ENCODE results near the gene NRTN.
"Not testable (repeated sequence)": the region's sequence is repeated elsewhere in the genome, so short reads cannot be mapped to it uniquely, and the experiment has no call there.

Gene NRTN

GRCh38 chr19:5873617-5874199 is 68.8 kb downstream of the NRTN start:
- FAIRE-seq: no peak

GRCh38 chr19:5874496-5874895 is 69.6 kb downstream of the NRTN start:
- not testable (repeated sequence) for FAIRE-seq

DNA sequence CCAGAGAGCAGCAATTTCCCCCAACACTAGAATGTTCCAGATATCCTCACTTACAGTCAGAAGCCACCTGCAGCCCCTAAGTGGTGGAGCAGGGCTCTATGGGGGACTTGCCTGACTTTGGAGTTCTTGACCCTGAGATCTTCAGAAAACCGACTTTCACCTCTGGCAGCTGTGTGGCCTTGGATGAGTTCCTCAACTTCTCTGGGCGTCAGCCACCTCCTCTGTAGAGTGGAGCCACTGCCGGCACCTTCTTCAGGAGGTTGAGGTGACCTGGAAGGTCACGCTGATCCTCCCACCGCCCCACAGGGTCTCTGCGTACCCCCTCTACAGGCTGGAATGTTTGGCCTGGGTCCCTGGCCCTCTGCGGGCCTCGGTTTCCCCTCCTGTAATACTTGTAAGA is 72.6 kb downstream of the NRTN start:
- FAIRE-seq: no peak

GRCh38 chr19:5877882-5878281 is 73.0 kb downstream of the NRTN start:
- FAIRE-seq: no peak
